ENCODE measurements around the gene FILIP1L. TPM values are rescaled to one million over a fixed set of nuclear protein-coding genes. Genes with fewer than 3 reads are reported as not detected.
A peak's percentile ranks its signal among the peaks of the same experiment; 100 is the strongest.

Gene FILIP1L
- total and polyA plus RNA-seq, 2 of the 13 experiments (the other 11 are each of a cell fraction or from before 2014, with no cell fraction given): 8.1 to 187 TPM

DNA sequence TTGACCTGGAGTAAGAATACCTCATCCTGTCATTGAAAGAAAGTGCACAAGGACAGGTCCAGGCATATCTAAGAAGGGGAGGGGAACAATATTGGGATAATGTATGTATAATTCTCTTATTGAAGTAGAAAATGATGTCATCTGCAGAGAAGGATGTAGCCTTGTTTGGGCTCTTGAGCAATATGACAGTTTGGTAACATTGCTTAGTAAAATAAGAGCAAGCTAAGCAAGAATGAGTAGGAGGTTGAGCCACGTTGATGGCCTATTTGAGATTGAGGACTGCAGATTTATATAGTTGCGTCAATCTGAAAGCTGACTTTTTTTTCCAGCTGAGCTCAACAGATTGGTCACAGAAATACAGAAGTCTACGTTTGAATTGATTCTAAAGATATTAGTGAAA, 145.2 kb downstream of the FILIP1L start:
- H3K4me1 ChIP-seq (ENCODE audit: insufficient read depth, low read length): peaks cover 19% of the 10 kb centered on the region
- intact Hi-C loops (cut with micrococcal nuclease; ENCODE audit: unreplicated experiment) (no loop called here), in situ Hi-C loops (cut with HindIII; ENCODE audit: extremely low pct_ligation_motif_present, low pct_unique_long_range_greater_than_20kb) (no loop called here)
- no peak overlapping the region for H3K27ac ChIP-seq (ENCODE audit: extremely low read length, insufficient read depth, low read length)
- H3K36me3 ChIP-seq (replicated peaks in 1 of 2; ENCODE audit: control insufficient read depth in 1 of 2, insufficient read depth in 2 of 2, low read length in 2 of 2): no peaks in the 10 kb centered on the region
- H4K20me1 ChIP-seq (ENCODE audit: insufficient read depth, low read length): no peaks in the 10 kb centered on the region
- FAIRE-seq (no peak), DNase-seq (ENCODE audit: low spot score) (no peak), ATAC-seq (no peak)
- H3K27me3 ChIP-seq (ENCODE audit: control insufficient read depth in 1 of 2, insufficient read depth in 2 of 2, low read length in 2 of 2): no peaks in the 10 kb centered on the region
- WGBS (ENCODE audit: low lambda C conversion rate): 95% methylated on average over 3 of the region's 3 CpGs
- no peak overlapping the region for H3K4me3 ChIP-seq (replicated peaks in 1 of 3; ENCODE audit: insufficient read depth in 1 of 3, low read depth in 2 of 3, low read length in 3 of 3)
- ChIA-PET POLR2A (no interaction called here), CTCF (ENCODE audit: low intra/inter-chr PET ratio, low total read pairs) (no interaction called here)
- no peak overlapping the region for H3K4me2 ChIP-seq (ENCODE audit: low read depth, low read length)
- peak; percentile 53 for TF ChIP-seq ATF7 (IDR thresholded peaks at IDR 0.05)
- TF ChIP-seq ATF7 (CRISPR knock-in tag; IDR thresholded peaks at IDR 0.05): no peak
- TF ChIP-seq HNF4A (CRISPR knock-in tag; IDR thresholded peaks at IDR 0.05): no peak
- TF ChIP-seq ZNF407 (CRISPR knock-in tag; IDR thresholded peaks at IDR 0.05; ENCODE audit: not compliant biosample characterization): no peak
- H3K9me3 ChIP-seq (ENCODE audit: low read length): no peaks in the 10 kb centered on the region
- no peak overlapping the region for H2AFZ ChIP-seq (ENCODE audit: low read length)
- H3K9ac ChIP-seq (ENCODE audit: insufficient read depth, low read depth, low read length): no peak overlapping the region
- no TSS peak for BruUV-seq (replicated peaks)
- no peaks in the 10 kb centered on the region for H3K79me2 ChIP-seq (ENCODE audit: insufficient read depth, low read length)

Data from HepG2 (cell line).